HG03558 (cell line): ENCODE data around the gene NAT14.

Experiments
- ATAC-seq: cut with Tn5 transposase; IDR thresholded peaks from one replicate; pipeline ENCODE4 v1.9.1; 2021; ENCODE audit warnings: moderate number of reproducible peaks; ENCODE audit not compliant: unreplicated experiment; ENCODE audit errors: extremely low read depth

The NAT14 gene

DNA sequence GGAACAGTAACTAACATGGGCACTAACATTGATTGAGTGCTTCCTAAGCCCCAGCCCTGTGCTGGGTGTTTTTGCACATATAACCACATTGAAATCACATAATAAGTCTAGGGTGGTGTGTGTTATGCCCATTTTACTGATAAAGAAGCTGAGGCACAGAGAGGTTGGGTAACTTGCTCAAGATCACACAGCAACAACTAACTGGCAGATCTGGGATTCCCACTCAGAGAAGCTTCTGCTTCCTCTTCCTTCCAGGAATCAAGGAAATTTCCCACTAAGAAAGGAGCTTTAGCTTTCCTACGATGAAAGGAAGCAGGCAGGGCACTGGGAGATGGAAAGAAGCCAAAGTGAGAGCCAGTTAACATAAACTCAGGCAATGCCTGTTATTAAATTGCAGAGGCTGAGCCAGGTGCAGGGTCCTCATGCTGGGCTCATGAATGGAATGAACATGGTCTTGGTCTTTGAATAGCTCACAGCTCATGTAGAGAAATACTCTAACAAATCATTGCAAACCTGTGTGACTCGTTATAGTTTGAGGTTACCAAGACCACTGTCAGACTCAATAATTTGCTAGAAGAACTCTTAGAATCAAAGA, 13.4 kb downstream of the NAT14 start:
- no peak for ATAC-seq

- no peak for ATAC-seq
Measured at GRCh38 chr19:55500368-55500952, 15.5 kb downstream of the NAT14 start.

- ATAC-seq, result no peak
Measured at GRCh38 chr19:55502197-55502952, 17.4 kb downstream of the NAT14 start.

DNA sequence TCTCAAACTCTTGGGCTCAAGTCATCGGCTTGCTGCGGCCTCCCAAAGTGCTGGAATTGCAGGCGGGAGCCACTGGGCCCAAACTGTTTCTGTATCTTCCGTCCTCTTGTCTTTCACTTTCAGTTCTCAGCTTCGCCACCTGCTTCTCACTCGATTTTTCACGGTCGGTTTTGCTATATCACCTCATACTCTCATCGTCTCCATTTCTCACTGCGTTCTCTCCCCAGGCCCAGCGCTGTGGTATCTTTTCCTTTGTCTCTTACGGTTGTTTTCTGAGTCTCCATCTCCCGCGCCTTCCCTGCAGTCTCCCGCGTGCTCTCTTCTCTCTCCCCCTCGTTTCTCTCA, 18.1 kb downstream of the NAT14 start:
- ATAC-seq, result no peak

- peak; percentile 71 for ATAC-seq
Measured at GRCh38 chr19:55503502-55504251, 18.7 kb downstream of the NAT14 start.

- ATAC-seq, result no peak
Measured at GRCh38 chr19:55504252-55504603, 19.2 kb downstream of the NAT14 start.

DNA sequence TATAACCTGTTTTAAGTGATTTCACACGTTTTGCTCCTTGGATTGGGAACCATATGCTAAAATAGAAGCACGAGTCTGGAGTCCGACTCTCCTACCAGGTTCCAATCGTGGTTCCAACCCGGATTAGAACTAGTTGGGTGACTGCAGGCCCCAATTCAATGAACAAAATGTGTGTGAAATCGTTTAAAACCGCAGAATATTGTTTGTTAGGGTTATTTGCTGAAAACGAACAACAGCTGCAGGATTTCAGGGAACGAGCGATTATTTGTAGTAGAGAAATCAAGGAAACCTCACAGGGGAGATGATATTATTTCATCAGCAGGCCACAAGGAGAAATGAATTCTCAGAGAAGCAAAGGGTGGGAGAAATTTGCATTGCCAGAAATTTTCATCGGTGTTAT, 20.0 kb downstream of the NAT14 start:
- ATAC-seq, result no peak

GRCh38 chr19:55508120-55508519, 23.1 kb downstream of the NAT14 start:
- no peak for ATAC-seq

GRCh38 chr19:55516878-55517620, 32.1 kb downstream of the NAT14 start:
- ATAC-seq, result peak; percentile 91

GRCh38 chr19:55519451-55520311, 34.7 kb downstream of the NAT14 start:
- no peak for ATAC-seq

DNA sequence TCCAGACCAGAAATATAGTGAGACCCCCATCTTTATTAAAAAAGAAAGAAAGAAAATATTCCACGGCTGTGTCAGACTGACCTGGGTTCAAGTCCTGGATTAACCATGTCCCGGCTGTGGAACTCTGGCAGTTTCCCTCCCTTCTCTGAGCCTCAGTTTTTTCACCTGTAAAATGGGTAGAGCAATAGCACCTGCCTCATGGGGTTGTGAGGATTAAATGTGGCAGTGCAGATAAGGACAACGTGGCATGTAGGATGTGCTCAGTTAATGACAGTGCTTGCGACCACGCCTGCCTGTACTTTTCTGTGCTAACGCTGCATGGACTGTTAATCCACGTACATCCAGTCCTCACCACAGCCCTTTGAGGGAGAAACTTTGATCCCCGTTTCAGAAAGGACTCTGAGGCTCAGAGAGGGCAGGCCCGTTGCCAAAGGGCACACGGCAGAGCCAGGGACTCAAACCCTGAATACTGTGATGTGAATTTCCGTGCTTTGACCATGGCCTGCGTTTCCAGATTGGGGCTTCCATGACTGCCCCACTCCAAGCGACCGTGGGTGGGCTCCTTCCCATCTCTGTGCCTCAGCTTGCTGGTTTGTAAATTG, 35.8 kb downstream of the NAT14 start:
- no peak for ATAC-seq

DNA sequence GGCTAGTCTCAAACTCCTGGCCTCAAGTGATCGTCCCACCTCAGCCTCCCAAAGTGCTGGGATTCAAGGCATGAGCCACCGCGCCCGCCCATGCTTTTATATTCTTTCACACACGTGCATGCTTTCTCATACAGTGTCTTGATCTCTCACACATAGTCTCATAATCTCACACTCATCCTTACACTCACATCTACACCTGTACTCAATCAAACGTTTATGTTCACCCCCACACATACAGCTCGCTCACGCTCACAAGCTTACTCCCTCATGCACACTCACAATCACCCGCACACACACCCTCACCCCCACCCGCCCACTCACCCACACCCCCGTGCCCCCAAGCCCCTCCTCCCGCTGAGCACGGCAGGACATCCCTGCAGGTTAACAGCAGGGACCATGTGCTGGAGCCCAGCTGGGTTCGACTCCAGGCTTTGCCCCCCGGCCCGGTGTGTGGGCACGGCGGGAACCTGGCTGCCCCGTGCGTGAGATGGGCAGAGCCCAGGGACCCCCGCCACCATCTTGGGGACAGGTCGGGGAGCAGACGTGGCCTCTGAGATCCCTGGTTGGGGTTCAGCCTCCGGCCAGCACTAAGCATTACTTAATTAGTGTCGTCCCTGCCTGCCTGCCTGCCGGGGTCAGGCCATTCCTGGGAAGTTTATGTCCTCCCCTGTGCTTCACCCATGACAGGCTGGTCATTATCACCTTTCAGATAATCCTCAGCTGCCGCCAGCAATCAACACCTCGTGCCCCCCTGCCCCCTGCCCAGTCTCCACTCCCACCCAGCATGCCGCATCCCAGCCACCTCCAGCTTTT, 40.5 kb downstream of the NAT14 start:
- ATAC-seq, result no peak

GRCh38 chr19:55526216-55527196, 41.5 kb downstream of the NAT14 start:
- no peak for ATAC-seq

- no peak for ATAC-seq
Measured at GRCh38 chr19:55527197-55528029, 42.4 kb downstream of the NAT14 start.

- no peak for ATAC-seq
Measured at GRCh38 chr19:55528030-55528803, 43.2 kb downstream of the NAT14 start.
